ENCODE results near the gene MSI2. TPM values are rescaled to one million over a fixed set of nuclear protein-coding genes. Genes with fewer than 3 reads are reported as not detected.

The MSI2 gene
- total RNA-seq, 1 donor from 2014 or later: 31.0 TPM

DNA sequence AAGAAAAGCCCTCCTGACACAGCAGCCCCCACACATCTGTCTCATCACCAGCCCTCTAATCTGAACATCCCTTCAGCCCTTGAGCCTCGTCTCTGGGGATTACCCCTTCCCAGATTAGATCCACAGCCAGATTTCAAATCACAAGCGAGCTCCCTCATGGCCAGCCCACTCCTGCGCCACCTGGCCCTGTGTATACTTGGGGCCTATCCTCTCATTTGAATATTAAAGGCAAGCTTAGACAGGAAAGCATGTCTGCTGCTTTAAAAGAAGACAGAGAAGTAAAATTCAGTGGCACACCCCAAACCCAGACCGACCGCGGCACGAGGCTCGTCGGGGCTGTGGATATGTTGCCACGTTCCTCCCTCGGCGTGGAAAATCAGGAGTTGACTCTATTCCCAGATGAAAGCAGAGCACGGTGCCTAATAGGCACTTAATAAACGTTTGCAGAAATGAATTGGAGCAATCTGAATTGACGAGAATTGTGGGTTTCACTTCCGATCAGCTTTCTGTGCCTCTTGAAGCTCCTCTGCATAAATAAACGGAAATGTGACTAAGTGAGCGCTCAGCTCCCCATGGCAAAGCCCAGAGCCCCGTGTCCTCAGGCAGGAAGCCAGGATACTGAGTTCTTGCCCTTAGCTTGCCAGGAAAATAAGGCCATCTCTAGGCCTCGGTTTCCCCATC lies 380.8 kb downstream of the MSI2 start:
- DNase-seq (ENCODE audit: low spot score in 2 of 2) (no peak), FAIRE-seq (no peak)

DNA sequence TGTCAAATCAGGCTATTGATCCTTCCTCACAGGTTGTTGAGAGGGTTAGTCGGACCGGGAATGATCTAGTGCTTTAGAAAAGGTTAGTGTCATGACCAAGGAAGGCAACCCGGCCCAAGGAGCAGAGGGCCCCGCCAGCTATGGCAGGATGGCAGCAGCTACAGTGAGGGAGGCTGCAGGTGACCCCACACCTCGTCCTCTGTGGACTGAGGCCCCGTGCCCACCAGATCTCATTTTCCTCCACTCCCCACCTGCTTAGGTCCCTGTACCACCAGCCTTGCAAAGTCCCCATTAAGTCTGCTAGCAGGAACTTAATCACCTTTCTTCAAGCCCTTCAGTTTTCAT lies 381.3 kb downstream of the MSI2 start:
- no peak for DNase-seq (ENCODE audit: low spot score in 2 of 2)
- no peak for FAIRE-seq

DNA sequence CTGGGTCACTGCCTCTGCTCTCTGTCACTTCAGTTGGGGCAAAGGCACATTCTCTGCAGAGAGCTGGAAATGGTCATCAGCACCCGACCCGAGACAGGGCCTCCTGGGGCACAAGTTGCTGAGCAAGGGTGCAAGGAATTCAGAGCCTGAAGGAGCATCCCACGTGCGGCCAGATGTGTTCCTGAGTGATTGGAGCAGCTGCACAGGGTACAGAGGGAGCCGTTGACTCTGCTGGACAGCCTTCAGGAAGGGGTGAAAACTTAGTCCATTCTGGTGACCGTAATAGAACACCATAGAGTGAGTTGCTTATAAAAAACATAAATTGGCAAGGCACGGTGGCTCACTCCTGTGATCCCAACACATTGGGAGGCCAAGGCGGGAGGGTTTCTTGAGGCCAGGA lies 382.0 kb downstream of the MSI2 start:
- FAIRE-seq (no peak), DNase-seq (ENCODE audit: low spot score in 2 of 2) (no peak)

DNA sequence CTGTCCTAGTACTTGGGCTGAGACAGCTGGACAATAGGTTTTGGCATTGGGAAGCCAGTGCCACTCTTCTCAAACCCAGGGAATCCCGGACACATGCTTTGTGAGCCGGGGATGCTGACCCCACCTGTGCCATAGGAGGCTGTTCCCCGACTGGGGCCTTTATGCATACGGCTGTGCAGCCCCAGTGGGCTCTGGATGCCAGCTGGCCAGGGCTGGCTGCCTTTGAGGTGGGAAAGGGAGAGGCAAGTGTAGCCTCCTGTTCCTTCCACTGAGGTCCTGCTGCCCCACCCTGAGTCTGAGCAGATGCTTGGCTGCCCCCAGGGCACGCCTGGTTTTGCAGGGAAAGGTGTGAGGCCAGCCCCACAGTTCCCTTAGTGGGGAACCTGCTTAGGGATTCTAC lies 383.1 kb downstream of the MSI2 start:
- no peak for DNase-seq (ENCODE audit: low spot score in 2 of 2)
- no peak for FAIRE-seq

DNA sequence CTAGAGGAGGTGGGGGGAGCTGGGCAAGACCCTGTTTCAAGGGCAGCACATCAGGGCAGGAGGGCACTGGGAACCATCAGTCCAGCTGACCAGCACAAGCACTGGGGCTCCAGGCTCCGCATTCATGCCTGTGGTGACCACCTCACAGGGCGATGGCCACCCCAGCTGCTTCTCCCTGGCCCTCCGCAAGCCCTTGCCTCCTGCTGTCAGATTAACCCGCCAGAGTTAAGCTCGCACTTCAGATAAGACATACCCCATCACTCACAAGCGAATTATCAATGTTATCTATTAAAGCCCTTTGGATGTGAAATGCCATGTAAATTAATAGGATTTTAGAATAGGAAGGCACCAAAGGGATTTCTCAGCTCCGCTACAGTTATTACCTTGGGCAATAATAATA lies 383.8 kb downstream of the MSI2 start:
- DNase-seq (ENCODE audit: low spot score in 2 of 2) (no peak), FAIRE-seq (no peak)

DNA sequence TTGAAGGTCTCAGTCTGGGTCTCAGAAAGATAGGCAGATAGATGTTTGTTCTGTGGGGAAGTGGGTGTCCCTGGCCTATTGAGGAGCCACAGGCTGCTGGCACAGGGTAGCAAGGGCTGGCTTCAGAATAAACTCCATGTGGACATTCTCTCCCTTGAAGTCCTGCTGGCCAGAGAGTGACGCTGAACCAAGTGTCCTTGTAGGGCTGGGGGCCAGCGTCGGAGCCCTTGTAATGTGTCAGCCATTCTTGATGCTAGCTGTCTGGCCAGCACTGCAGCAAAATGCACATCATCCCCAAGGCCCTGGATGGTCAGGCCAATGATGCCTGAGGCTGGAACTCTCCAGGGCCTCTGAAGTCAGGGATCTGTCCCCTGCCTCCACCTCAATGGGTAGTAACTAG lies 385.4 kb downstream of the MSI2 start:
- DNase-seq (ENCODE audit: low spot score in 2 of 2) (no peak), FAIRE-seq (no peak)

DNA sequence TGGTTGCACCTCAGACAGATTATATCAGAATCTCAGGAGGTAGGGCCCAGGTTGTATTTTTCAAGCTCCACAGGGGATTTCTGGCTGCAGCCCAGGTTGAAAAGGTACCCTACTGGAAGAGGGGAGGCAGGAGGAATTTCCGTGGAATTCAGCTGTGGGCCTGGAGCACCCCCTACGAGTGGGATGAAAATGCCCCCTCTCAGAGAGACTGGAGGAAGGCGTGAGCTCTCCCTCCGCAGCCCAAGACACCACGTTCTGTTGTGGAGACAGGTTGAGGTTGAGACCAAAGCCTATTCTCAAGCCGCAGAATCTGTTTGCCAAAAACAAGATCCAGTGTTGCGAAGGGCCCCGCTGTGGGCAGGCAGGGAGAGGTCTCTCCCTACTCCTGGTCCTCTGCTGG lies 386.7 kb downstream of the MSI2 start:
- FAIRE-seq: no peak
- no peak for DNase-seq (ENCODE audit: low spot score in 2 of 2)

DNA sequence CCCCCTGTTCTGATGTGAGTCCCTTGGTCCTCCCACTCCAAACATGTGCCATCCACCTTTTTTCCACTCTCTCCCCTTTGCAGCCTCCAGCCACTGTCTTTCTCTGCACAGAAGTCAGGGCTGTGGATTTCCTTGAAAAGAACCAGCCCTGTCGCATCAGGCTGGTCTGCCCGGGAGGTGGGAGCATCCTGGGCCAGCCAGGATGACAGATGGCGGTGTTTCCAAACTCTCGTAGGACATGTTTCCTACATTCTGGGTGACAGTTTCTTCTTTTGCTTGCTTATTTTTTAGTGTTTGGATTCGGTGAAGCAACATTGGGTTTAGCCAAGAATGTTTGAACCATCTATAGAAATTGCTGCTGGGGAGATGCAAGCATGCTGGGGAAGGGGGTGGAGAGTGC lies 388.0 kb downstream of the MSI2 start:
- no peak for FAIRE-seq
- DNase-seq (ENCODE audit: low spot score in 2 of 2): no peak

DNA sequence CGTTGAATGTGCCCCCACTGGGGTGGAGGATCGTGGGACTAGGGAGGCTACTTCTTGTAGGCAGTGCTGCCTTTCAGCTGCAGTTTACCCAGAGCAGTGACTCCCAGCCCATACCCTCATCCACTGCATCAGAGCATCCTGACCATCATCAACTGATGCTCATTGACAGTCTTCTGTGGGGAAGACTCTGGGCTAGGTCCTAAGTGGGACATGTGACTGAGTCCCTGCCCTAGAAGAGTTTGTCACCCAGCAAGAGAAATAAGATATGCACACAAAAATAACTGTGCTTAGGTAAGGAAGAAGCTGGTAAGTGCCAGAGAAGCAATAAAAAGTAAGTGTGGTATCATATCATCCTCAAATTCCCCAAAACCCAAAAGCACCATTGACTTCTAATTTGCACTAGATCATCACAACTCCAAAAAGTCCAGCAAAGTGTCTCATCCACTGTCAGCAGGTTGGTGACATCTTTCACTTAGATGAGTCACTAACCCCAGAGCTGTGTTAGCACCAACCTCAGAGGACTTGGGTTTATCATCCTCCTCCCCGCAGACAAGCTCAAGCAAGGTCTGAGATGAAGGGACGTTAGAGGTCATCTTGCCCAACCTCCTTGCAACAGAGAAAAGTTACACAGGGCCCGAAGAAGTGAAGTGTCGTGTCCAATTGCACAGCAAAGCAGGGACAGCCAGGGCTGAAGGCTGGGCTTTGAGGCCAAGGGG lies 389.8 kb downstream of the MSI2 start:
- FAIRE-seq (no peak), DNase-seq (ENCODE audit: low spot score in 2 of 2) (no peak)

DNA sequence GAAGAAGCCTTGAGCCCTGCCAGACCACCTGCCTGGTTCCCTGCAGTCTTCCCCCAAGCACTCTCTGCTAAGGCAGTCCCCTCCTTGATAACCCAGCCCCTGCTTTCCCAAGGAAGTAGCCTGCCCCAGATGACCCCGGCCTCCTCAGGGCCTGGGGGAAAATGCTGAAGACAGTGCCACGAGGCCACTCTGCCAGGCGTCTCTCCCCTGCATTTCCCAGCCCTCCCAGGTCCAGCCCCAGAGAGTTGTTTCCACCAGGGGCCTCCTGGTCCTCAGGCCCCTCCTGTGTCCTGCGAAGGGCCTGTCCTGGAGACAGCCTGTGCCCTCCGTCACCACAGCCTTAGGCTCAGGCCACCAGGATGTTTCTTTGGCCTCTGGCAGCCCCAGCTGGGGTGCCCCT lies 392.4 kb downstream of the MSI2 start:
- FAIRE-seq: no peak

DNA sequence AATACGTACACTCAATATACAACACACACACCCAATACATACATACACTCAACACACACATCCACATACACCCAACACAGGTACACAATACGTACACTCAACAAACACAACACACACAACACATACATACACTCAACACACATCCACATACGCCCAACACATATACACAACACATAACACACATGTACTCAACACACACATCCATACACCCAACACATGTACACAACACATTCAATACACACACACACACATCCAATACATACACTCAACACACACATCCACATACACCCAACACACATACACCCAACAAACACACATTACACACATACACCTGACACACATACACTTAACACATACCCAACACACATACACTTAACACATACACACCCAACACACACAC lies 392.9 kb downstream of the MSI2 start:
- DNase-seq (ENCODE audit: low spot score in 2 of 2) (no peak), FAIRE-seq (peak; percentile 31)

More for the DNA sequence above, 392.4 kb downstream of the MSI2 start:
- DNase-seq (ENCODE audit: low spot score in 2 of 2): no peak

DNA sequence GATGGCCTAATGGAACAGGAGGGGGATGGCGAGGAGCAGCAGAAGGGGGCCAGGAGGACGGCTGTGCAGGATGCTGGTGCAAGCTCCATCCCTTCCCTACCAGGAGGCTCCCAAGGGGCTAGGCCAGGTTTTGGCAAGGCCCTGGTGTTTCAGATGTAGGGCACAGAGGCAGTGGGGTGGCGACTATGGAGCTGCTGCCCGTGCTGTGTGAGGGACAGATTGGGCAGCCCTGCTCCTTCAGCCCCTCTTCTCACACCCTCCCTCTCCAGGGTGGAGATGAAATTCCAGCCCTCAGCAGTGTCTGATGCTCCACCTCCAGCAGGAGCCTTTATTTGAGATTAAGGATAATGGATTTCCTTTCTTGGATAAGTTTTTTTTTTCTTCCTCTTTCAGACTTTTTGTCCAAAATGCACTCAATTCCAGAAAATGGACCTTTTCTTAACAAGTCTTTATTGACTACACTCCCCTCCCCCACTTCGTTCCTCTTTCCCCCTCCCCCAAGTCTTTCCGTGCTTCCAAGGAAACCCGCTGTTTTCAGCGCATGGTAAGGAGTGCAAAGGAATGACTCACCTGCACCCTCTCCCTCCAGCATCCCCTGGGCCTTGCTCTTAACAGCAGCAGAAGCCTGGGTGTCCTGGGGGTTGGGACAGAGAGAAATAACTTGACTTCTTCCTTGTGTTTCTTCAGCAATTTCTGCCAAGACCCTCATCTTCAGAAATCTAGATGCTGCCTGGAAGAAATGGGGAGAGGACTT lies 393.6 kb downstream of the MSI2 start:
- FAIRE-seq (no peak), DNase-seq (ENCODE audit: low spot score in 2 of 2) (no peak)

DNA sequence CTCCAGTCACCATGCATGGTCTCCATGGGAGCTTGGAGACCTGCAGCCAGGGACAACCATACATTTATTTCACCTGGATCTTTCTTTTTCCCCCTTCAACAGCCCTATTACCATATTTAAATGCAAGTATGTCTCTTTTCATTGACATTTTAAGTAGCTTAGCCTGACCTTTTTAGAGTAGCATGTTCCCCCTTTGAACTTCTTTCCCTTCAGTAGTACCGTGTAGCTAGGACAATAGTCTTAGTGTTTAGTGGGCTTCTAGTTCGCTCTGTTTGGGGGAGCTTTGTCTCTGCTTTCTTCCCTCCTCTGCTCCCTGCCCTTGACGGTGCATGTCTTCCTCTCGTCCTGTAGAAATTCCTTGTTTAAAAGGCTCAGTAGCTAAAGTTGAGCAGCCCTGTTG lies 394.2 kb downstream of the MSI2 start:
- no peak for DNase-seq (ENCODE audit: low spot score in 2 of 2)
- no peak for FAIRE-seq

DNA sequence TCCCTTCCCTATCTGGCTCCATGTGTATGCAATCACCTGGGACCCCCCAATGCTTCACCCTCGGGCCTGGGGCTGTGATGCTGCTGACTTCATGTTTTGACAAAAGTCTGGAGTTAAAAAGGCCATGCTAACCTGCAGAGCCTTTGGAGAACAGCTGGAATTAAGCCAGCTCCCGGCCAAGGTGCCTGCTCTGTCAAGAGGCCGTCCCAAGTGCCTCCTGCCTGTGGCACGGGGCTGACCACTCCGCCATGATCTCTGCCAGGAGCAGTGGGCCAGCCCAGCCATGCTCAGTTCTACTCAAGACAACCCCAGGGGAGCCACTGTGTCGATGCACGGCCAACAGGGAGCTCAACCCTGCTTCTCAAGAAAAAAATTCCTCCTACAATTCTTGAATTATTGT lies 395.1 kb downstream of the MSI2 start:
- DNase-seq (ENCODE audit: low spot score in 2 of 2): no peak
- no peak for FAIRE-seq

DNA sequence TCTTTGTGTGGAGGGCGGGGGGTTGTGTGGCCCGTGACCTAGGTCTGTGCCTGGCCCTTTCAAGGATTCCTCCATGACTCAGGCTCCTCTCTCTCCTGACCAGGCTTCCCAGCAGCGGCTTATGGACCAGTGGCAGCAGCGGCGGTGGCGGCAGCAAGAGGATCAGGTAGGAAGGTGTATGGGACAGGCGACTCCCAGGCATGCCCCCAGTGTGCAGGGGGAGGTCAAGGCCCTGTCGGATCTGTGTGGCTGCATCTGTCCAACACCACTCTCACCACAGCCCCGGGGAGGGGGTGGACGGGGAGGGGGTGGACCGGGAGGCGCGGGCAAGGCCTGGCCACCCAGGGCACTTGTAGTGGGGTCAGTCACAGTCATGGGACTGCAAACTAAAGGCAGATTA lies 395.7 kb downstream of the MSI2 start:
- DNase-seq (ENCODE audit: low spot score in 2 of 2) (no peak), FAIRE-seq (no peak)

DNA sequence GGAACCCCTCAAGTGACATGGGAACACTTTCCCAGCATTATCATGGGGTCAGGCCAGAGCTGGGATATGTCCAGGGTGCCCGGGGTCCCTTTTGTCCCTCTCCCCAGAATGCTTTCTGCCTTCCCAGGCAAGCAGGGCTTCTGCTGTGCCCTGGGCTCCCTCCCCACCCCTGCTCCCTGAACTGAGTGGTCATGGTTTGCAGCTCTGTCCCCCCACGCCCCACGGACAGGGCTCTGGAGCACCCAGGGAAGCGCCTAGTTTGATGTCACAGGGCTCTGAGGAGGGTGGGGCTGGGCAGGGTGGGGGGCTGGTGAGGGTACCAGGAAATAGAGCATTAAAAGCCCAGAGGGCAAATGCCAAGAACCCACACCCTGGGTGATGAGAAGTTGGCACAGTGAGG lies 396.5 kb downstream of the MSI2 start:
- FAIRE-seq: no peak

DNA sequence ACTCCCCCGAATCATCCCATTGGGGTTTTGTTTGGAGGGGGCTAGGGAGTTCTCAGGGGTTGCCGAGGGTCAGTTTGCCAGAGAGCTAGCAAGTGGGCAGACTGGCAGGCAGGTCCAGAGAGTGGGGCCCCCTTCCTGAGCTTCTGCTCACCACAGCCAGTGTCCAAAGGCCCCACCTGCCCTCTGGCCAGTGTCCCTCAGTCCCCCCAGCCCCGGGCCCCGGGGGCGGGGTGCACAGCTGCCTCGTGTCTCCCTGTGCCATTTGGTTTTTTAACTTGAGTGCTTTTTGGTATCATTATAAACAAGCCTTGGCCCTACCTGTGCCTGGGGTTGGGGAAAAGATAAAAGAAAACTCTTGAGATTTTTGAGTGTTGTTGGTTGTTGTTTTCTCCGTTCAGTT lies 397.0 kb downstream of the MSI2 start:
- no peak for DNase-seq (ENCODE audit: low spot score in 2 of 2)
- FAIRE-seq: no peak

More for the DNA sequence above, 396.5 kb downstream of the MSI2 start:
- DNase-seq (ENCODE audit: low spot score in 2 of 2): no peak

DNA sequence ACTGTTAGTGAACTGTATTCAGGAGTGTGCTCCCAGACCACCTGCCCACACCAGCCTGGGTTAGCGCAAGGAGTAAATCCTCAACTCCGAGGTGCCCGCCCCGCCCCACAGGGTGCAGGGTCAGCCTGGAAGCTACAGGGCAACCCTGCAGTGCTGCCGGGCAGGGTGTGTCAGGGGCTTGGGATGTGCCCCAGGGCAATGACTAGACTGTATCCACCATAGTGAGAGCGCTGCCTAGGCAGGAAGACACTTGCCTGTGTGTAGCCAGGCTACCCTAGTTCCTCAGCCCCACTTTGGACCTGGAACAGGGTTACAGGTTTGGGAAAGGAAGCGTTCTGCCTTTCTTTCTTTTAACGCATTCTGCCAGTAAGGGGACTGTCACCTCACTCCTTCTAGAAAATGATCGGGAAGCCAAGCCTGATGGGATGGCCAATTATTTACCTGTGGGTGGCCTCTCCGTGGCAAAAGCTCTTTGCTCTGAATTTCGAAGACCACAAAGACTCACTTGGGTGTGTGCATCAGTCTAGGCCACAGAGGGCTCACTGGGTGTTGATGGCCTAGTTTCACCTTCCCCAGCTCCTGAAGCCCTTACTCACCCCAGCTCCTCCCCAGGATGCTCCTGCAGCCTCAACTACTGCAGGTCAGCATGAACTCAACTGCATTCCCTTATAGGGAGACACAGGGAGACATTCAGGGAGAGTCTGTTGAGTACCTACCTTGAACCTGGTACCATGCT lies 397.9 kb downstream of the MSI2 start:
- DNase-seq (ENCODE audit: low spot score in 2 of 2): no peak
- FAIRE-seq: no peak

DNA sequence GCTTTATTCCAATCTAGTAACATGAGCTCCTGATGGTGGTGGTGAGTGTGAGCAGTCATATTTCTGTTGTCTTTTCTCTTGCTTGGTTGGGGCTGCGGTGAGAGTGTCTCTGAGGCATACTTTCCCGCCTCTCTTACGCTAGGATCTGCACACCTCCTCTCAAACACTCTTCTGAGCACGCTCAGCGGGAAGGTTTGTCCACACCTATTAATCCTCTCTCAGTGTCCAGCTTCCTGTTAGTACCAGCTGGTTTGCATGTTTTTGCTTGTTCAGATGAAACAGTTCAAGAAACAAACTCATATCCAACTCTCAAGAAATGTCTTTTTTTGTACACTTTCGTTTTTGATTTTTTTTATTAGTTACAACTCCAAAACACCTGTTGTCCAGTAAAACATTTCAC lies 399.2 kb downstream of the MSI2 start:
- no peak for FAIRE-seq

DNA sequence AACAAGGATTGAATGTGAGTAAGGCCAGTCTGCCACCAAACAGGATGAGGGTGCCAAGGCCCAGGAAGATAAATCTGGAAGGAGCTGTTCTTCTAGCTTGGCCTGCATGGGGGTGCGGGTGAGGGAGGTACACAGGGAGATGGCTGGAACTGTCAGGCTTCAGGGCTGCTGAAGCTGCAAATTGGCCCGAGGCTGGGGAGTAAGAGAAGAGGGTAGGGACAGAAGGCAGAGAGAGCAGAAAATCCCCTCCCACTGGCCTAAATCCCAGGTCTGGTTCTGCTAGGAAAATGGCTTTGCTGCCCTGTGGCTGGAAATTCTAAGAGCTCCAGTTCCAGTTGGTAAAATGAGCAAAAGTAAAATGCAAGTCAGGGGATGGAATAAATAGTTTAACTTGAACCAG lies 400.9 kb downstream of the MSI2 start:
- no peak for FAIRE-seq
- no peak for DNase-seq (ENCODE audit: low spot score in 2 of 2)

More for the DNA sequence above, 399.2 kb downstream of the MSI2 start:
- DNase-seq (ENCODE audit: low spot score in 2 of 2): no peak

DNA sequence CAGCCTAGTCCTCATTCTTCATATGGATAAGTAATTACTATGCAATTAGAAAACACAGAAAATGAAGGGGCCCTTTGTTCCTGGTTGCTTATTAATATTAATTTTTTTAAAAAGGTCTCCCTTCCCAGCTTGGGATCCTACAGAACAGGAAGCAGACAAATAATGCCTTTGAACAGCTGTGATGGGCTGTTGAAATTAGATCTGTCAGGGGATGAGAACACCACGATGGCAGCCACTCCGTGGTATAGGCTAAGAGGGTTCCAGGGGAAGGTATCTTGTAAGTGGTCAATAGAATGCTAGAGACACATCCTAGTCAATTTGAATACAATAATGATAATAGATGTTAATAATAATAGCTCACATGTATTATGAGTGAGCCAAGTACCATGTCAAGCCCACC lies 405.7 kb downstream of the MSI2 start:
- FAIRE-seq (no peak), DNase-seq (ENCODE audit: low spot score in 2 of 2) (no peak)

Measured in frontal cortex (tissue), 4 donors.